Glomerular visceral epithelial cell (primary cell): Measurements from ENCODE around the gene ITGB1.
"Not testable (repeated sequence)": the region's sequence is repeated elsewhere in the genome, so short reads cannot be mapped to it uniquely, and the experiment has no call there.

Source experiments
- DNase-seq: peaks from one replicate; pipeline ENCODE4 v3.0.0-alpha.2; 2016; ENCODE audit errors: extremely low spot score

ITGB1 gene

DNA sequence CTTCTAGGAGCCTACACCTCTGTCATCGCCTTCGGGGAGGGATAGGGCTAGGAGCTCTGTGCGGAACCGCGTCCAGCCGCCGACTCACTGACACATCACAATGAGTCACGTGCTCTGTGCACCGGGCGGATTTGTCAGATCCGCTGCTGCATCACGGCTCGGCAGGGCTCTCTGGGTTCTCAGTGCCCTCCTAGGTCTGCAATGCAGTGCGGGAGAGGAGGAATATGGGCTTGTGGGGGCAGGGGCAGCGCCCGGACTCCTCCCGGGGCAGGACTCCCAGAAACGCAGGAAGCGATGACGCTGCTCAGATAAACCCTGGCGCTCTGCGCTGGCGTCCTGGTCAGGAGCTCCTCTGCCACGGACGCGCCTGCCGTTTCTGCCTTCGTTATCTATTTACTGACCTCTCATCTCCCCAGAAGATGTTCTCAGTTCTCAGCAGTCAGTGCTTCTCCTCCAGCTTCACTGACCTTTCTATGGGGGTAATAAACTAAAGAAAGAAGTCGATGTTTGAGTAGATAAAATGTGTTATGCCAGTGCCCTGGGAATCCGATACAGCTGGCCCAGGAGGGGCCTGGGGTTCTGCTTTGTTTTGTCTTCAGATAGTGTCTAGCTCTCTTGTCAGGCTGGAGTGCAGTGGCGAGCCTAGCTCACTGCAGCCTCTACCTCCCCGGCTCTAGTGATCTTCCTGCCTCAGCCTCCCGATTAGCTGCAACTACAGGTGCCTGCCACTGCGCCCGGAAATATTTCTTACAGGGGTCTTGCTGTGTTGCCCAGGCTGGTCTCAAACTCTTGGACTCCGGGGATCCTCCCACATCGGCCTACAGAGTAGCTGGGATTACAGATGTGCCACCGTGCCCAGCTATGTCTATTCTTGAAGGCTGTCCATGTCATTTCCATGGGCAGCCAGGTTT is 22.8 kb upstream of the ITGB1 start:
- DNase-seq, result peak; percentile 99

DNA sequence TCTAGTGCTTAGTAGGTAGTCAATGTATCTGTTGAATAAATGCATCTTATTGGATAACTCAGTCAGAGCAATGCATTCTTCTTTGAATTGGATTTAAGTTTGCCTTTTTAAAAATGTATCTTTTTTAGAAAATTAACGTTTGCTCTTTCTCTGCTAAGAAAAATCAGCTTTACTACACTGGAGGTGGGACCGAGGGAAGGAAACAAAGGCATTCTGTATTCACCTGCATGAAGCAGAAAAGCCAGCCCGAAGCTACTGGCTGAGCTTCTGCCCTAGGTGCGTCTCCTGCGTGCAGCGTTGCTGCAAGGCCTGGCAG is 22.2 kb upstream of the ITGB1 start:
- DNase-seq, result no peak

DNA sequence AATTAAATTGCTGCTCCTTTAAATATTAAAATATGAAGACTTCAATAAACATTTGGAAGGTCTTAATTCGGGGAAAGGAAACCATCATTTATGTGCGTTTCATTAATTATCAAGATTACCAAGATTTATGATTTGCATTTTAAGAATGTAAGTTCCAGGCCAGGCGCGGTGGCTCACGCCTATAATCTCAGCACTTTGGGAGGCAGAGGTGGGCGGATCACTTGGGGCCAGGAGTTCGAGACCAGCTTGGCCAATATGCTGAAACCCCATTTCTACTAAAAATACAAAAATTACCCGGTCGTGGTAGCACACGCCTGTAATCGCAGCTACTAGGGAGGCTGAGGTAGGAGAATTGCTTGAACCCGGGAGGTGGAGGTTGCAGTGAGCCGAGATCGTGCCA is 21.7 kb upstream of the ITGB1 start:
- not testable (repeated sequence) for DNase-seq

DNA sequence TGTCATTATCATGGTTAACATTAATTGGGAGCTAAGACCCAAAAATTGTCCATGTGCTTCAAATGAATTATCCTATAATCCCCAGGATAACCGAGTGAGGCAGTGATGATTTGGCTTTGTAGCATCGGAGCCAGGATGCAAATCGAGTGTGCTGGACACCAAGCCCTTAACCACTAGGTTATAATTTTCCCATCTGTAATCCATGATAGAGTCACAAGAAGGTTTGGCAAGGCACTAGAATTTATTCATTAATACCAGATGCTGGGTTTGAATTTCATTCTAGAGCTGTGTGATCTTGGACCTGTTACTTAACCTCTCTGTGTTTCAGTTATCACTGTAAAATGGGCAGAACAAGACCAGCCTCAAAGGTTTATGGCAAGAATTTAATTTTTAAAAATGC is 21.0 kb upstream of the ITGB1 start:
- DNase-seq, result no peak

DNA sequence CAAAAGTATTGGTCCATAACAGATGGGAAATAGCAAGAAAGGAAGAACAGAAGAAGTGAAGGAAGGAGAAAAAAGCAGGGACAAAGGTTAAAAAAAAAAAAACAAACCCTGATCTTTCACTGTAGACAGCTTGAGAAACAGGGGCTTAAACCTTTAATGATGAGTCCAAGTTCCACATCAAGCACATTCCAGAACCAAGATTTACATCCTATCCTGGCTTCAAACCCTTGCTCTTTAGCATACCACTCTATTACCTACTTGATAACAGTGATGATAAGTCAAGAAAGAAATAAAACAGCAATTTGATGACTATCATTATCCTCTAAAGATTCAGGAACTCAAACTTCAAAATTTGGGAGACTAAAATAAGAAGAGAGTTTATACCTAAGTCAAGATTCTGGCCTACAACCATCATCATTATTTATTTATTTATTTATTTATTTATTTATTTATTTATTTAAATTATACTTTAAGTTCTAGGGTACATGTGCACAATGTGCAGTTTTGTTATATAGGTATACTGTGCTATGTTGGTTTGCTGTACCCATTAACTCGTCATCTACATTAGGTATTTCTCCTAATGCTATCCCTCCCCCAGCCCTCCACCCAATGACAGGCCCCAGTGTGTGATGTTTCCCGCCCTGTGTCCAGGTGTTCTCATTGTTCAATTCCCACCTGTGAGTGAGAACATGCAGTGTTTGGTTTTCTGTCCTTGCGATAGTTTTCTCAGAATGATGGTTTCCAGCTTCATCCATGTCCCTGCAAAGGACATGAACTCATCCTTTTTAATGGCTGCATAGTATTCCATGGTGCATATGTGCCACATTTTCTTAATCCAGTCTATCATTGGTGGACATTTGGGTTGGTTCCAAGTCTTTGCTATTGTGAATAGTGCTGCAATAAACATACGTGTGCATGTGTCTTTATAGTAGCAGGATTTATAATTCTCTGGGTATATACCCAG is 20.1 kb upstream of the ITGB1 start:
- DNase-seq, result not testable (repeated sequence)

DNA sequence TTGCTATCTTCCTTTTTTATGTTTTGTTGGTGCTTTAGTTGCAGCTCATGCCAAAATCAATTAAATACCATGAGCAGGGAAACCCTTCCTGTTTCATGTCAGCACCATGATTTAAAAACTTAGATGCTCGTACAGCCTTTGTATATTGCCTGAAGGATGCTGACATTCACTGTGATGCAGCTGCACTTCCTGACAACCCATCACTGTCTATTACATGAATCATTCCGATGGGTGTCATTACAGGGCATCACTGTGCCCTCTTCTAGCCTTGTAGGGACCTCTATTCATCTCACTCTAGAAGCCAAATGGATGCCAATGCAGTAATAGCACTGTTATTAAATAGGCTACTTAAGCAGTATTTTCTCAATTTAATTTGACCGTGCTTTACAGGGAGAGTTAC is 18.3 kb upstream of the ITGB1 start:
- no peak for DNase-seq

DNA sequence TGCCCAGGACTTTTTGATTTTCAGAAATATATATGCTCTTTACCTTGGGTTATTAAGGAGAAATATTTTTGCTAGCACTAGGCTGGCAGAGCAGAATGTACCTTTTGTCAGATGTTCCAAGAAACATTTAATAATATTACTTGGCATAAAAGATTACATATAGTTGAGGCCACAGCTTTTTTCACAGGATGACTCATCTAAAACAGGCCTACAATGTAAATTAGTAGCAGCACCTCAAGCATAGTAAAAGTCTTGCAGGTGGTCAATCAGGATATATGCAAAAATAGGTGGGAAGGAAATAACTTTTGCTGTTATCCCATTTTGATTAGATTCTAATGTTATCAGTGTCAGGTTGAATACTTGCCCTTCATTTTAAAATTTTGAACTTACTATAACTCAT is 14.9 kb upstream of the ITGB1 start:
- DNase-seq, result no peak

DNA sequence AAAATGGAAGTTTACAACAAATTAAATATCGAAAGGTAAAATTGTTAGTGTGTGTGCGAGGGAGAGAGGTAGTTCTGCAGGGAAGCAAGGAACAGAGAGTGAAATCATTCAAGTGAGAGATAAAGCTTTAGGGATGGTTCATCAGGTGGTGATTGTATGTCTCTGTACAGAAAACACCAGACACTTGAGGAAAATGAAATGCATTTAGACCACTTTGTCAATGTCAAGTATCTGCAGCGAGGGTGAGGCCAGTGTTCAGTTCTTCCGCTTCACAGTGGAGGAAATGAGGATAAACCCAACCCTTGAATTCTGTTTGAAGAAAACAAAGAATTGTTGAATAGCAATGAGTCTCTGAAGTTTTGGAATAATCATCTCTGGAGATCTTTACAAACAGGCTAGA is 14.4 kb upstream of the ITGB1 start:
- DNase-seq, result no peak

DNA sequence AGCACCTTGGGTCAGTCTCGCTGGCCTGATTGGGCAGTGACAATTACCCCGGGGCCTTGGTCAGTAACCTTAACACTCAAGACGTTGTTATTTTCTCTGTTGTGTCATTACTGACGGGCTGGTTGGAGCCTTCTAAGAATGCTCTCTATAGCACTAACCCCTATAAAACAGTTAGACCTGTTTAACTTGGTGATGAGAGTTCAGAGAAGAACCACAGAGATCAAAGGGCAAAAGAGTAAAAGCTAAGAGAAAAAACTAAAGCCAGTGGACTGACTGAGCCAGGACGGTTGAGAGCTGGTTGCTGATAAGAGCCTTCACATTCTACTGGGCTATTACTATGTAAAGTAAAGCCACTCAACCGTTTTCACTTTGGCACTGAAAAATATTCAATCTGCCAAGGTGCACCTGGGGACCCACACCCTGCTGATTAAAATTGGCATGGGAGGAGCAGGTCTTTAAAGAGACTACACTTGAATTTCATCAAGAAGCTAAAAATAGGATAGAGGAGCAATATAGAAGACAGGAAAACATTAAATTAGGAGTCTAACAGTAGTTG is 13.6 kb upstream of the ITGB1 start:
- no peak for DNase-seq

DNA sequence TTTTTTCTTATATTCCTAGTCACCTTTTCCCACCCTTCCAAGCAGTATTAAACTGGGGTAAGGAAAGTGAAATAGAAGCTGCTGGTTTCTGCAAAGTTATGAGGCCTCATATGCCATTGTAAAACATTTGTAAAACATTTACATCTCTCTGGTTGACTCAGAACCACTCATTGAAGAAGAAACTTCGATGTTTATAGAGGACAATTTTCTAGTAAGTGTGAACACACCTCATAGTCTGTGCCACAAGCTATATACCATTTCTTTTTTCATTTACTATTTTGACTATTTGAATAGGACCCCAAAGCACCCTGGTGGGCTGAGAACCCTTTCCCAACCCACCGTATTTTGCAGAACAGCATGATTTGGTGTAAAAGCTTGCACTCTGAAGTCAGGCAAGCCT is 12.9 kb upstream of the ITGB1 start:
- DNase-seq, result no peak

DNA sequence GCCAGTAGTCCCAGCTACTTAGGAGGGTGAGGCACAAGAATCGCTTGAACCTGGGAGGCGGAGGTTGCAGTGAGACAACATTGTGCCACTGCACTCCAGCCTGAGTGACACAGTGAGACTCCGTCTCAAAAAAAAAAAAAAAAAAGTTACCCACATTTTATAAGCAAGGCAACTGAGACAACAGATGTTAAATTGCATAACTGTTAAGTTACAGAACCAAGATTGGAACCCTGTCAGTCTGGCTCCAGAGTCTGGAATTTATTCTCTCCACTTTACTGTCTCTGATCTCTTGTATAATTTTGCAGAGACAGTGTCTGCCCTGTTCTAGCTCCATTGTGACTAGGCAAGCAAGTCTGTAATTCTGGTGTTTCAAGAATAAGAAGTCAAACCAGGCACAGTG is 6.2 kb upstream of the ITGB1 start:
- DNase-seq, result no peak

DNA sequence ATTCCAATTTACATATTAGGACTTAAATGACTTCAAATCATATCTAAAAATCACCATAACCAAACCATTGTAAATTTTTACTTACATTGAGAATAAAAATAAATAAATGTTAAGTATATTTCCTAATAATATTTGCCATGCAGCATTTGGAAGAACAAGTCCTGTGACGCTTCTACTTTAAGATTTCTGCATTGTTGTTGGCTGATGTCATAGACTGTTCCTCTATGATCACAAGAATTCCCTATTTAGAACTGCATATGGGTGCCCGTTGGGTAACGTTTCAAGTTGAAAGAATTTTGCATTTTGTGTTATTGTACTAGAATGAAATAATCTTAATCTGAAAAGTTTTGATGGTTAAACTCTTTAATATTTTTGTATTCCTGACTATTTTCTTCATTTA is 5.1 kb upstream of the ITGB1 start:
- DNase-seq, result peak; percentile 41

DNA sequence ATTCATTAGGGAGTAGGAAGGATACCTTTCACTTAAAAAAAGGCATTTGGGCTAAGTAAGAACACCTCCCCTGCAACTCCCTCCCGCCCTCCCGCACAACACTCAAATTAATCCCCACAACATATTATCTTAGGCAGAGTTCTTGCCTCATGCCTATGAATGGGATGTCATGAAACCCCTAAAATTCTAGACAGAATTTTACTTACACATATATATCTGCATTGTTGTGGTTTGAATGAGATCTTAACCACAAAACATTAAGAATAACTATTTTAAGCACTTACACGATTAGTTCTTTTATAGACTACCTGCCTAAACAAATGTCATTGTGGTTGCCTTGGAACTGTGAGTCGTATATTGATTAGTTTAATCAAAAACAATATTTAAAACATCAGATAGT is 4.5 kb upstream of the ITGB1 start:
- no peak for DNase-seq

DNA sequence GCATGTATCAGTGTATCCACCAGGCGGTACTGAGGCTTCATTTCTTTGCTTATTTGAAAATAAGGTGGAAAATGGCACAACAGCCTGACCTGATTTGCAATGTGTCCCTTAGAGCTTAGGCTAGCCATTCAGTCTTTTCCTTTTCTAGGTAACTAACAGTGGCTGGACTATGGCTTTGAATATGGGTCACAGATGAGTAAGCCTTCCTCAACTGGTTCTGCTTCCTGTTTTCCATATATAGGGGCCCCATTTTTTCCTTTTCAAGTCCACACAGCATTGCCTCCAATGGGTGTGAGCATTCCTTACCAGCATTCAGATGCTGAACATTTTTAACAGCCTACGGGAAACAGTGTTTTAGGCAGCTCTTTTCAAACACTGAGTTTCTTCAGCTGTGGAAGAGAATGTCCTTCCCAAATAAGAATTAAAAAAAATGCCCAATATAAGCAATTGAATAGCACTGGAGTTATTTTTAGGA is 3.9 kb upstream of the ITGB1 start:
- peak; percentile 65 for DNase-seq

DNA sequence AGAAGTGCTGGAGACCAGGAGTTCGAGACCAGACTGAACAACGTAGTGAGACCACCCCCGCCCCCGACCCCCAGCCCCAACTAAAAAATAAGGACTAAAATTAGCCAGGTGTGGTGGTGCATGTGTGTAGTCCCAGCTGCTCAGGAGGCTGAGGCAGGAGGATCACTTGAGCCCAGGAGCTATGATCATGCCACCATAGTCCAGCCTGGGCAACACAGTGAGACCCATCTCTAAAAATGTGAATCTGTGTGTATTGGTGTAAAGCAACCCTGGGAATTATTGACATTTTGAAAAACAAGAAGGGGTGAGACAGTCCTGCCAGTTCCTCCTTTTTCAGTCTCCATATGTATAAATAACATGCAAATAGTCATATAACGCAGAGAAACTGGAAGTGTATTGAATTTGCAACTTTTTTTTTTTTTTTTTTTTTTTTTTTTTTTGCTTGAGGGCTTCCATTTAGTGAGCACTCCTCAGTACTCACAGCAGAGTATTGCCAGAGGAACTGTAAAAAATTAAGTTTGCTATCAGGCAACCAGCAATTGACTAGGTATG is 3.4 kb upstream of the ITGB1 start:
- DNase-seq, result no peak

DNA sequence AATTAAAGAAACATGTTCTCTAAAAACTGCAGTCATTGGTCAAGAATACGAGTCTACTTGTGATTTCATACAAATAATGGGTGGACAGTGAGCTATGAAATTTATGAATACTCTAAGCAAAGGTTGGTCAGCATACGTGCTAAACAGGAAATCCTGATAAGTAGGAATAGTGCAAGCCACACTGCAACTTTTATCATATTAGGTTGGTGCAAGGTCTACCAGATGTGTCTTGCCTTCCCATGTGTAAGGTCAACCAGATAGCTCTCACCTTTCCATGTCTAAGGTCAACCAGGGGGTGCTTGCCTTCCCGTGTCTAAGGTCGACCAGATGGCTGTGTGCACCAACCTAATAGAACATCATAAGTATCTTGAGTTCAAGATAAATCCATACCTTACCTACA is 2.0 kb upstream of the ITGB1 start:
- no peak for DNase-seq

DNA sequence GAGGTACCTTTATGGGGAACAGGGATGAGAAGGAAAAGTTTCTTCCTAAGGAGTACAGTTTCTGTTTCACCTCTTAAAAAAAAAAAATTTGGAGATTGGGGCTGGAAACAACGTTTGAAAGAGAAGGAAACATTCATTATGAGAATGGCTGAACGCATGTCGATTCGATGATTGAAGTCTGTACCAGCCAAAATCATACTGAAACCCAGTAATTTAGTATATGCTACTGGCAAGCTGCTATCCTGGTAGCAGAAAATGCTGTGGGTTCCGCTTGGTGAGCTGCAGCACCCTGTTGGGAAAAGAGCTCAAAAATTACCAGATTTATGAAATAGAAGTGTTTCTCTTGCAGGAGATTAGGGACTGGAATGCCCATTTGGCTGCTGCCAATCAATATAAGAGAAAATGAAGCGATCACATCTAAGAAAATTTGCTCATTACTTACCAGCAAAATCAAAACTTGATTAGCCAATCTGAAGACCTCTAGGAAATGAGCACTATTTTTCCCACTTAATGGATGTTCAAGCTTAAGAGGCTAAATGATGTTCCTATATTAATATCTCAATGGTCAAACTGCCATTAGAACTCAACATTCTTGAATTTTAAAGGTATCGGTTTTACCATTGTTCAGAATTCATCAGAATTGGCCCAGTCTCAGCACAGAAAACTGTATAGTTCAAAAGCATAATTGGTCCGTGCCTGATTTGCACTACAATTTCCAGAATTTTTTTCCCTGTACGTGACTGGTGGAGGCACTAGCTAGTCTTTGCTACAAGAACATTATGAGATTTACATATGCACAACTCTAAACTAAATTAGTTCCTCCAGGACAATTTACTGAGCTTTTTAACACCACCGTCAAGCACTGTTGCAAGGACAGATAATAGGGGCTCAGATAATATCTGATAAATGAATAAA is 1.2 kb upstream of the ITGB1 start:
- DNase-seq, result peak; percentile 41

DNA sequence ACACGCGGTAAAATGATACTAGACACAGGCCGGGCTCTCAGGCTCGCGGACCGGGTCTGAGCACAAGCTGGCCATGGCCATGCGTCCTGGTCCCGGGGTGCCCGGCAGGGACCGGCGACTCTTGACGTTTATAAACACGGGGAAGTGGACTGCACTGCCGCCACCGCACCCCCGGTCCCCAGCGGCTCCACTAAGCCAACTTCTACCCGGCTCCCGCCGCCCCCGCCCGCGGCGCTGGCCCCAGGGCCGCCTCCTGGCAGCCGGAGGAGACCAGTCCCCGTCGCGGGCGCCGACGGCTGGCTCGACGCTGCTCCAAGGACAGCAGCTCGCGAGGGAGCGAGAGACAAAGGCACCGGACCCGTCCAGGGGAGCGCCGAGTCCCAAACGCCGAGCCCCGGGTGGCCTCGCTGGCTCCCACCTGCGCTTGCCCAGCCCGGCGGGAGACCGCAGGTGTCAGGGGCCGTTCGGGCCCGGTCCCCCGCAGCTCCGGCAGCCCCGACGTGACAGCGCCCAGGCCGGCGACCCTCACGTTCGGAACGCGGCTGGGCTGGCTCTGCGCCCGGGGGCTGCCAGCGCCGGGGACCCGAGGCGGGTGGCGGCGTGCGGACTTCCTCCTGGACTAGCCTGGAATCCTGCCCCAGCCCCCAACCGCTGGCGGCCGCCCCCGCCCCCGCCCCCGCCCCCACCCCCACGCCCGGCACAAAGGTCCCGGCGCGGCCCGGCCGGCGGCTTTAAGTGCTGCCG is 517 bp downstream of the ITGB1 start:
- DNase-seq, result no peak

DNA sequence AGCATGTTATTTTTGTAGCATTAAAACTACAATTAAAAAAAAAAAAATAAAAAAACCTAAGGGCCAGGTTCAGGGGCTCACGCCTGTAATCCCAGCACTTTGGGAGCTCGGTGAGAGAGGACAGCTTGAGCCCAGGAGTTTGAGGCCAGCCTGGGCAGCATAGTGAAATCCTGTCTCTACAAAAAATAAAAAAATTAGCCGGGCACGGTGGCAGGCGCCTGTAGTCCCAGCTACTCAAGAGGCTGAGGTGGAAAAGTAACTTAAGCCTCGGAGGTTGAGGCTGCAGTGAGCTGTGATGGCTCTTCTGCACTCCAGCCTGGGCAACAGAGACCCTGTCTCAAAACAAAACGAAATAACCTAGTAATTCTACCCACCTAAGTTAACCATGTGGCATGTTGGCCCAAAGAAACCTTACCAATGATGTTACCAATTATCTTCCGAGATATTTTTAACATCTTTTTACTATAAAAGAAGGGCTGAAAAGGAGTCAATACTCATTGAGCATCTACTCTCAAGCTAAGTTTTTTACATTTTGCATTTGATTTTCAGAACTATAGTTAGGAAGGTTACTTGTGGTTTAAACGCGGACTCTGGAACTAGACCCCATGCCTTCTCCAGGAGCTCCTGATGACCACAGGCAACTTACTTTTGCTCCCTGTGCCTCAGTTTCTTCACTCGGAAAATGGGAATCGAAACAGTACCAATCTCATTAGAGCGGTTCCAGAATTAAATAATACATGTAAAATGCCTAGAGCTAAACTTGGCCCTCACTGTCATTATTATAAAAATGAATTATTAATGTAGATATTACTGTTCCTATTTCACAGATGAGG is 1.4 kb downstream of the ITGB1 start:
- no peak for DNase-seq
